H9 (cell line): ENCODE data around the gene OCSTAMP. TPM values are rescaled to one million over a fixed set of nuclear protein-coding genes. Genes with fewer than 3 reads are reported as not detected.

Source experiments
- DNase-seq: peaks from one replicate; pipeline ENCODE4 v3.0.0-alpha.2; 2017
- H2AFZ ChIP-seq: one replicate; pipeline ENCODE4 v1.6.1; 2013; ENCODE audit warnings: mild to moderate bottlenecking, low read length, control low read depth, moderate library complexity
- H2AK5ac ChIP-seq: 2 replicates; pipeline ENCODE4 v1.6.1; 2013; ENCODE audit warnings: low read length, control low read depth, mixed read lengths; ENCODE audit not compliant: insufficient read length
- H2BK120ac ChIP-seq: one replicate; pipeline ENCODE4 v1.6.1; 2013; ENCODE audit warnings: low read depth, mild to moderate bottlenecking, low read length, control low read depth, inconsistent platforms; ENCODE audit not compliant: poor library complexity, severe bottlenecking
- H2BK12ac ChIP-seq: 2 replicates; pipeline ENCODE4 v1.6.1; 2013; ENCODE audit warnings: low read length, control low read depth, mixed read lengths, low read depth; ENCODE audit not compliant: insufficient read length
- H2BK15ac ChIP-seq: 2 replicates; pipeline ENCODE4 v1.6.1; 2013; ENCODE audit warnings: low read depth, low read length, control low read depth
- H2BK20ac ChIP-seq: one replicate; pipeline ENCODE4 v1.6.1; 2013; ENCODE audit warnings: low read depth, mild to moderate bottlenecking, low read length, control low read depth, inconsistent platforms; ENCODE audit not compliant: poor library complexity, severe bottlenecking
- H2BK5ac ChIP-seq: 2 replicates; pipeline ENCODE4 v1.6.1; 2013; ENCODE audit warnings: low read length, control low read depth, mixed read lengths; ENCODE audit not compliant: insufficient read length
- H3K14ac ChIP-seq: 2 replicates; pipeline ENCODE4 v1.6.1; 2013; ENCODE audit warnings: low read length, control low read depth; ENCODE audit not compliant: insufficient read depth
- H3K18ac ChIP-seq: 2 replicates; pipeline ENCODE4 v1.6.1; 2013; ENCODE audit warnings: low read depth, mild to moderate bottlenecking, mixed read lengths, low read length, control low read depth; ENCODE audit not compliant: insufficient read length
- H3K23ac ChIP-seq: 2 replicates; pipeline ENCODE4 v1.6.1; 2013; ENCODE audit warnings: low read length, control low read depth, mixed read lengths, low read depth; ENCODE audit not compliant: insufficient read length
- H3K23me2 ChIP-seq: 2 replicates; pipeline ENCODE4 v1.6.1; 2013; ENCODE audit warnings: low read depth, mild to moderate bottlenecking, mixed read lengths, low read length, control low read depth; ENCODE audit not compliant: insufficient read length, poor library complexity, severe bottlenecking
- H3K27ac ChIP-seq: 2 replicates; pipeline ENCODE4 v1.5.1; 2013; ENCODE audit warnings: low read length, control low read depth, mixed read lengths, low read depth; ENCODE audit not compliant: insufficient read length
- H3K27me3 ChIP-seq: 2 replicates; pipeline ENCODE4 v1.6.1; 2013; ENCODE audit warnings: low read length, control low read depth, inconsistent platforms; ENCODE audit not compliant: insufficient read depth
- H3K4ac ChIP-seq: 2 replicates; pipeline ENCODE4 v1.6.1; 2013; ENCODE audit warnings: low read depth, mild to moderate bottlenecking, control low read depth, inconsistent platforms, low read length, moderate library complexity
- H3K4me1 ChIP-seq: 2 replicates; pipeline ENCODE4 v1.6.1; 2013; ENCODE audit warnings: low read length, control low read depth, inconsistent platforms; ENCODE audit not compliant: insufficient read depth
- H3K4me2 ChIP-seq: 2 replicates; pipeline ENCODE4 v1.6.1; 2013; ENCODE audit warnings: low read length, control low read depth, mixed read lengths; ENCODE audit not compliant: insufficient read length, insufficient read depth
- H3K56ac ChIP-seq: 2 replicates; pipeline ENCODE4 v1.6.1; 2013; ENCODE audit warnings: low read depth, mild to moderate bottlenecking, mixed read lengths, low read length, control low read depth; ENCODE audit not compliant: insufficient read length
- H3K79me1 ChIP-seq: 2 replicates; pipeline ENCODE4 v1.6.1; 2013; ENCODE audit warnings: low read depth, mild to moderate bottlenecking, moderate library complexity, low read length, control low read depth, inconsistent platforms; ENCODE audit not compliant: insufficient read depth, poor library complexity, severe bottlenecking
- H3K79me2 ChIP-seq: 2 replicates; pipeline ENCODE4 v1.6.1; 2013; ENCODE audit warnings: low read length, control low read depth, inconsistent platforms; ENCODE audit not compliant: insufficient read depth
- H3K9ac ChIP-seq: 2 replicates; pipeline ENCODE4 v1.6.1; 2013; ENCODE audit warnings: low read length, control low read depth, mixed read lengths; ENCODE audit not compliant: insufficient read length; ENCODE audit errors: extremely low read depth
- H3K9me3 ChIP-seq: one replicate; pipeline ENCODE4 v1.6.1; 2013; ENCODE audit warnings: low read depth, low read length, inconsistent platforms; ENCODE audit not compliant: control insufficient read depth
- H3T11ph ChIP-seq: one replicate; pipeline ENCODE4 v1.6.1; 2013; ENCODE audit warnings: mild to moderate bottlenecking, low read length, control low read depth, inconsistent platforms
- H4K20me1 ChIP-seq: one replicate; pipeline ENCODE4 v1.6.1; 2013; ENCODE audit not compliant: control insufficient read depth, insufficient read length, insufficient read depth
- H4K5ac ChIP-seq: 2 replicates; pipeline ENCODE4 v1.6.1; 2013; ENCODE audit warnings: low read depth, mild to moderate bottlenecking, mixed read lengths, low read length, control low read depth; ENCODE audit not compliant: insufficient read length
- H4K8ac ChIP-seq: replicated peaks from 2 replicates; pipeline ENCODE4 v1.6.1; 2013; ENCODE audit warnings: low read length, control low read depth, mixed read lengths, low read depth; ENCODE audit not compliant: insufficient read length
- H4K91ac ChIP-seq: 2 replicates; pipeline ENCODE4 v1.6.1; 2013; ENCODE audit warnings: low read depth, mild to moderate bottlenecking, moderate library complexity, mixed read lengths, low read length, control low read depth; ENCODE audit not compliant: insufficient read length
- H3K27ac Mint-ChIP-seq, 3 experiments: 2 replicates in 2 of 3; 3 replicates in 1 of 3; pipeline ENCODE4 v1.8.0; 2020 to 2021; ENCODE audit warnings: mixed read lengths in 3 of 3, mild to moderate bottlenecking in 1 of 3, moderate library complexity in 1 of 3
- H3K27me3 Mint-ChIP-seq: 2 replicates; pipeline ENCODE4 v1.8.0; 2021; ENCODE audit warnings: low read depth, mild to moderate bottlenecking, moderate library complexity, mixed read lengths
- H3K36me3 Mint-ChIP-seq, 3 experiments: 2 replicates in 2 of 3; 3 replicates in 1 of 3; pipeline ENCODE4 v1.8.0; 2020 to 2021; ENCODE audit warnings: low read depth in 3 of 3, mixed read lengths in 3 of 3; ENCODE audit not compliant: insufficient read depth in 1 of 3
- H3K4me1 Mint-ChIP-seq, 2 experiments: 2 replicates each; pipeline ENCODE4 v1.8.0; 2020; ENCODE audit warnings: mixed read lengths in 2 of 2
- H3K4me3 Mint-ChIP-seq, 2 experiments: 2 replicates in 1 of 2; 3 replicates in 1 of 2; pipeline ENCODE4 v1.8.0; 2020 to 2021; ENCODE audit warnings: mild to moderate bottlenecking in 2 of 2, mixed read lengths in 2 of 2, moderate library complexity in 1 of 2
- H3K9me3 Mint-ChIP-seq, 2 experiments: 2 replicates in 1 of 2; 3 replicates in 1 of 2; pipeline ENCODE4 v1.8.0; 2020; ENCODE audit warnings: mild to moderate bottlenecking in 2 of 2, mixed read lengths in 2 of 2, moderate library complexity in 1 of 2
- WGBS: extraction: QIAGEN DNeasy Blood & Tissue Kit; methylation state at CpG from one replicate; pipeline ENCODE4 v1.1.7; 2013; ENCODE audit warnings: missing lambda C conversion rate, low lambda C conversion rate, mixed read lengths; ENCODE audit not compliant: insufficient read length; ENCODE audit errors: extremely low coverage; 5-methylcytosine and 5-hydroxymethylcytosine counted together
- total RNA-seq: library from RNA; stranded (reverse); gene quantifications from 2 replicates; pipeline ENCODE4 v1.2.1, GENCODE V29; 2021
- TF ChIP-seq, protein P1 (sequence below): fragments of 200-600 bp; sonication (generic); conservative IDR thresholded peaks from 3 replicates; pipeline ENCODE4 v1.8.0; 2021; ENCODE audit warnings: antibody characterized with exemption, mild to moderate bottlenecking

OCSTAMP gene
- total RNA-seq, 1 experiment from 2014 or later = not detected

DNA sequence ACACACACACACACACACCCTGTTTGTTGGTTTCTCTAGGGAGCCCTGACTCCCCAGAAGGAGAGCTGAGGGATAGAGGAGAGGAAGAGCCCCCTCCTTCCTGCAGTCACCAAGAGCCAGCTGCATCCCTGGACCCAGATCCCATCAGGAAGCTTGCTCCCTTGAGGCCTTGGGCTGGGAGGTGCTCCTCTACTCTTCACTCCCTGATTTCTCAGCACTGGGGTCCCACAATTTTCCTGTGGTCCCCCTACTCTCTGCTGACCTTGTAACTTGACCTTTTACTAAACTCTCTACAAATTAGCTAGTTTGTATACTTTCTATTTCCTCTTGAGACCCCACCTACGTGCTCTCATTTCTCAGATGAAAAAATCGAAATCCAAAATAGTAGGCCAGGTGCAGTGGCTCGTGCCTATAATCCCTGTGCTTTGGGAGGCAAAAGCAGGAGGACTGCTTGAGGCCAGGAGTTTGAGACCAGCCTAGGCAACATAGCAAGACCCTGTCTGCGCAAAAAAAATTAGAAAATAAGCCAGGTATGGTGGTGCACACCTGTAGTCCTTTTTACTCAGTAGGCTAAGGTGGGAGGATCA, 5.0 kb upstream of the OCSTAMP start:
- no peak overlapping the region for H2AFZ ChIP-seq
- H3K18ac ChIP-seq = no peak overlapping the region
- Mint-ChIP-seq H3K9me3 (no peaks in the 10 kb centered on the region), H3K4me3 (no peak overlapping the region; a peak in 2 of 5 replicates), H3K27me3 (no peaks in the 10 kb centered on the region), H3K36me3 (no peaks in the 10 kb centered on the region), H3K4me1 (peaks cover 75 to 77% of the 10 kb centered on the region in 2 experiments), H3K27ac (peak overlapping the region in 1 of 3 experiments; percentile 77; a peak in 3 of 7 replicates)
- H3K4me1 ChIP-seq = peaks cover 6% of the 10 kb centered on the region; the same call in 1 of the 2 replicates
- no peaks in the 10 kb centered on the region for H3K9me3 ChIP-seq
- H3K4ac ChIP-seq = no peak overlapping the region
- no peak overlapping the region for H4K5ac ChIP-seq
- no peaks in the 10 kb centered on the region for H3K79me1 ChIP-seq
- no peak overlapping the region for H3K23ac ChIP-seq
- no peak overlapping the region for H2BK20ac ChIP-seq
- no peak overlapping the region for H2BK15ac ChIP-seq
- no CpG with 5 or more reads among the region's 4 CpGs for WGBS
- no peaks in the 10 kb centered on the region for H3K79me2 ChIP-seq
- H2AK5ac ChIP-seq = no peak overlapping the region
- H2BK5ac ChIP-seq = no peak overlapping the region
- no peak overlapping the region for H4K8ac ChIP-seq
- H3K27ac ChIP-seq = no peak overlapping the region
- H2BK12ac ChIP-seq = no peak overlapping the region
- no peak for DNase-seq
- H3K23me2 ChIP-seq = no peaks in the 10 kb centered on the region
- H3K27me3 ChIP-seq = no peaks in the 10 kb centered on the region
- H4K91ac ChIP-seq = no peak overlapping the region
- no peak overlapping the region for H2BK120ac ChIP-seq
- TF ChIP-seq, protein P1, sequence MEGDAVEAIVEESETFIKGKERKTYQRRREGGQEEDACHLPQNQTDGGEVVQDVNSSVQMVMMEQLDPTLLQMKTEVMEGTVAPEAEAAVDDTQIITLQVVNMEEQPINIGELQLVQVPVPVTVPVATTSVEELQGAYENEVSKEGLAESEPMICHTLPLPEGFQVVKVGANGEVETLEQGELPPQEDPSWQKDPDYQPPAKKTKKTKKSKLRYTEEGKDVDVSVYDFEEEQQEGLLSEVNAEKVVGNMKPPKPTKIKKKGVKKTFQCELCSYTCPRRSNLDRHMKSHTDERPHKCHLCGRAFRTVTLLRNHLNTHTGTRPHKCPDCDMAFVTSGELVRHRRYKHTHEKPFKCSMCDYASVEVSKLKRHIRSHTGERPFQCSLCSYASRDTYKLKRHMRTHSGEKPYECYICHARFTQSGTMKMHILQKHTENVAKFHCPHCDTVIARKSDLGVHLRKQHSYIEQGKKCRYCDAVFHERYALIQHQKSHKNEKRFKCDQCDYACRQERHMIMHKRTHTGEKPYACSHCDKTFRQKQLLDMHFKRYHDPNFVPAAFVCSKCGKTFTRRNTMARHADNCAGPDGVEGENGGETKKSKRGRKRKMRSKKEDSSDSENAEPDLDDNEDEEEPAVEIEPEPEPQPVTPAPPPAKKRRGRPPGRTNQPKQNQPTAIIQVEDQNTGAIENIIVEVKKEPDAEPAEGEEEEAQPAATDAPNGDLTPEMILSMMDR = no peak
- no peak overlapping the region for H3K4me2 ChIP-seq
- H3T11ph ChIP-seq = no peak overlapping the region
- H3K14ac ChIP-seq = no peak overlapping the region
- no peak overlapping the region for H3K56ac ChIP-seq
- H4K20me1 ChIP-seq = no peaks in the 10 kb centered on the region
- no peak overlapping the region for H3K9ac ChIP-seq
